ENCODE results near the gene ARHGEF25.
A peak's percentile ranks its signal among the peaks of the same experiment; 100 is the strongest.
"Not testable (repeated sequence)": the region's sequence is repeated elsewhere in the genome, so short reads cannot be mapped to it uniquely, and the experiment has no call there.

The ARHGEF25 gene

GRCh38 chr12:57585156-57585555 lies 26.1 kb upstream of the ARHGEF25 start:
- no peak for DNase-seq (ENCODE audit: low spot score)

DNA sequence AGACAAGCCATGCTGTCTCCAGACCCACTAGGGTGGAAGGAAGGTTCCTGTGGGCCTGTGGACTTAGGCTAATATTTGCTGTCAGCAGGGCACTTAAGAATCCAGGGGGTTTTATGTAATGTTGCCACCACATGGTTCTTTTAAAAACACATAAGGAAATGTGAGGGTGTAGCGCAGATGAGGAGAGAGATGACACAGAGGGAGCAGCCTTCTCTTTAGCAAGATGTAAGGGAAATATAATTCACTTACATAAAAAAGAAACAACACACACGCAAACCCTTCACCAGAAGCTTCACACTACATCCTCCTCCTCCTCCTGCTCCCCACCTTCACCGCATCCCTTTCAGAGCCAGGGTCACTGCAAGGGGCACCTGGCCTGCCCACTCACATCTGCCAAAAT lies 25.1 kb upstream of the ARHGEF25 start:
- DNase-seq (ENCODE audit: low spot score): no peak

DNA sequence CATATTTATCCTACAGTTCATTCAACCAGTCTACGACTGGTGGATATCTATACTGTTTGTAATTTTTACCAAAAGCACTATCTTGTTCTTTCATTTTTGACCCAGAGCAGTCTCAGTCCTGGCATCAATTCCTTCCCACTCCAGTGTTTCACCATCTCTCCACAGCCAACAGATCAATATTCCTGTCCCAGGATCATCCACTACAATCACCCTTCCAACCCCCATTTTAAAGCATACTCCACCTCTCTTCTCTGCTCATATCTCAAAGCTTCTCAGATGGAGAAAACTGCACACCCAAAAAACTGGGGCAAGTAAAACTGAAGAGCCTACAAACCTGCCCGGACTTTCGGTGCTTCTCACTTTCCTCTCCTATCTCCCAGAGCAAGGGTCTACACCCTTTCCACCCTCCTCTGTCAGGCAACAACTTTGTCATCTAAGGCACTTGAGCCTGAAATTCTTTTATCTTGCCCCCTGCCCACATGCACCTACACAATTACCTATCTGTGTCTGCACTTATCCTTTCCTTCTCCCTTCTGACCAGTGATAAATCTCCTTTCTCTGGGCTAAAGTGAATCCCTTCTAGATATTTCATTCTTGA lies 24.3 kb upstream of the ARHGEF25 start:
- DNase-seq (ENCODE audit: low spot score): no peak

DNA sequence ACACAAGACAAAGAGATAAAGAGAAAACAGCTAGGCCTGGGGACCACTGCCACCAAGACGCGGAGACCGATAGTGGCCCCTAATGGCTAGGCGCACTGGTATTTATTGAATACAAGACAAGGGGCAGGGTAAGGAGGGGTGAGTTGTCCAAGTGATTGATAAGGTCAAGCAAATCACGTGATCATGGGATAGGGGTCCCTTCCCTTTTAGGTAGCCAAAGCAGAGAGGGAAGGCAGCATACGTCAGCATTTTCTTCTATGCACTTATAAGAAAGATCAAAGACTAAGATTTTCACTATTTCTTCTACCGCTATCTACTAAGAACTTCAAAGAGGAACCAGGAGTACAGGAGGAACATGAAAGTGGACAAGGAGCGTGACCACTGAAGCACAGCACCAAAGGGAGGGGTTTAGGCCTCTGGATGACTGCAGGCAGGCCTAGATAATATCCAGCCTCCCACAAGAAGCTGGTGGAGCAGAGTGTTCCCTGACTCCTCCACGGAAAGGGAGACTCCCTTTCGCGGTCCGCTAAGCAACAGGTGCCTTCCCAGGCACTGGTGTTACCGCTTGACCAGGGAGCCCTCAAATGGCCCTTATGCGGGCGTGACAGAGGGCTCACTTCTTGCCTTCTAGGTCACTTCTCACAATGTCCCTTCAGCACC lies 22.2 kb upstream of the ARHGEF25 start:
- not testable (repeated sequence) for DNase-seq (ENCODE audit: low spot score)

- no peak for DNase-seq (ENCODE audit: low spot score)
Observed at GRCh38 chr12:57590479-57590863, 20.8 kb upstream of the ARHGEF25 start.

GRCh38 chr12:57590864-57591781 lies 20.1 kb upstream of the ARHGEF25 start, which contains the start of gene PIP4K2C:
Gene PIP4K2C (plus strand): TSS chr12:57591192. CDS start chr12:57591290, 98 bp downstream.
- peak; percentile 74 for DNase-seq (ENCODE audit: low spot score)

GRCh38 chr12:57591782-57592325 lies 19.4 kb upstream of the ARHGEF25 start:
- no peak for DNase-seq (ENCODE audit: low spot score)

DNA sequence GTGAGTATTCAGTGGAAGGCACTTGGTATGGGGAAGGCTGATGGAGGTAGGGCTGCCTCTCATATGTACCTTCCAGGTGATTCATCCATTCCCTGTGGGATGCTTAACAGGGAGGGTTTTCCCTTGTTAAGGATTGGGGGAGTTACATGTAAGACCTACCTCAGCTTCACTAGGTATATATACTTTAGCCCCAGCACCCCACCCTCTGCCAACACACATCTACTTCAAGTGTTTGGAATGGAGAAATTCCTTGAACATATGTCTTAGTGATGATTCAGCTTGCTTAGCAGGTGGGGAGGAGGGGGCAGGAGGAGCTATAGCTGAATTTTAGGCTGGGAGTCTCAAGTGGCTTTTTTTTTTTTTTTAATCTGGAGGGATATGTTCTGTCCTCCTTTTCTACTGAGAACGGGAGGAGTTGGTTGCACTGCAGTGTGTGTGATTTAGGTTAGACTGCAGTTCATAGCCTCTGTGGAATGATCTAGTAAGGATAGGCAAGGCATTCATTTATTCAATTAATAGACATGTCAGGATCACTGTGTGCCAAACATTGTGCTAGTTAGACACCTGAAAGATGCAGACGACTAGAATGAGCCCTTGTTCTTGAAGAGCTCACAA lies 18.6 kb upstream of the ARHGEF25 start:
- no peak for DNase-seq (ENCODE audit: low spot score)

- no peak for DNase-seq (ENCODE audit: low spot score)
Observed at GRCh38 chr12:57593187-57593586, 18.0 kb upstream of the ARHGEF25 start.

GRCh38 chr12:57600395-57600794 lies 10.8 kb upstream of the ARHGEF25 start:
- no peak for DNase-seq (ENCODE audit: low spot score)

DNA sequence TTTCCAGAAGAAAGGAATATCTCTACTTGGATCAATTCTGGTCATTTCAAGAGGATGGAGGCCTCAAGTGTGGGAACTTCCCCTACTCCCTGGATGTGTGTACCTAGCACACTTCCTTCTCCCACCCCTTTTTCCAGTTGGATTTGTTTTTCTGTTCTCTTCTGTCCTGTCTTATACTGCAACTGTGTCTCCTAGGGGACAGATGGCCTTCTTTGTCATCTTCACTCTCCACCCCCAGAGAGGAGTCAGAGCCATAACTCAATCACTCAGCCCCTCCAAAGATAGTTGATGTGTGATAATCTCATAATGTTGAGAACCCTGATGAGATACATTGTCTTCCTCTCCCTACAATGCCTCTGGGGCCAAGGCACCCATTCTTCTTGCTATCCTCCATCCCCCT lies 8.7 kb upstream of the ARHGEF25 start:
- DNase-seq (ENCODE audit: low spot score): no peak

- DNase-seq (ENCODE audit: low spot score): no peak
Observed at GRCh38 chr12:57603324-57603723, 7.9 kb upstream of the ARHGEF25 start.

- DNase-seq (ENCODE audit: low spot score): peak; percentile 45
Observed at GRCh38 chr12:57603815-57604453, 7.3 kb upstream of the ARHGEF25 start.

- DNase-seq (ENCODE audit: low spot score): peak; percentile 73
Observed at GRCh38 chr12:57604454-57604991, 6.7 kb upstream of the ARHGEF25 start, which contains the start of gene DTX3. Gene DTX3 (plus strand): TSS chr12:57604824. CDS start chr12:57606518, 1,694 bp downstream.

DNA sequence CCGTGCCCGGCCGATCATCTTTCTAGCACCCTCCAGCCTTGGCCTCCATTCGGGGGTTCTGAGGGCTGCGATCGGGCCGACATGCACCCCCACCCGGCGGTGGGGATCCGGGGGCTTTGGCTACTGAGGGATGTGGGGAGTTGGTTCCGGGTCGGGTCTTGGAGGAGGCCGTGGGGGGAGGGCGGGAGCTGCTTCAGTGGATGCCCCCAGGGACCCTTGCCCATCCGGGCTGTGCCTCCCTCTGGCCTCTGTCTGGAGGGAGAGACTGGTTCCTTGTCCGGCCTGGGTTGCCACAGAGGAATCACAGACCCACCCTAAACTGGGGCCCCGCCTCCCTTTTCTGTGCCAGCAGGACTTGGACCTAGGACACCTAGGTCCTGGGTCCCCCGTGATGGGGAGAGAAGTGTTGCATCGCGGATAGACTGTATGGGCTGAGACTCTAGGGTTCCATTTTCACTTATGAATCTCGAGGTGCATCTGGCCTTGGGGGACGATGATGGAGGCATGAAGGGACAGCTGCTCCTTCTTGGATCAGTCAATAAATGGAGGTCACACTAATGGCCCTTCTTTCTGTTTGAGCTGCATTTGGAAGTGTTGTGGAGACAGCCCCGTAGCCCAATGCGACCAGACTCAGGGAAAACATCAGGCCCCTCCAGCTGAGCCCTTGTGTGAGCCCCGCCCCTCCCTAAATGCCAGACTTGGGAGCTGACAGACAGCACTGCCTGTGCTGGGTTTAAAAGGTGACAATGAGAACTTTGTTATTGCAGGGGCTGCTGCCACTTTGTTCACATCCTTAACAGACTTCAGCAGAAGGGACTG lies 6.0 kb upstream of the ARHGEF25 start:
- DNase-seq (ENCODE audit: low spot score): peak; percentile 33

DNA sequence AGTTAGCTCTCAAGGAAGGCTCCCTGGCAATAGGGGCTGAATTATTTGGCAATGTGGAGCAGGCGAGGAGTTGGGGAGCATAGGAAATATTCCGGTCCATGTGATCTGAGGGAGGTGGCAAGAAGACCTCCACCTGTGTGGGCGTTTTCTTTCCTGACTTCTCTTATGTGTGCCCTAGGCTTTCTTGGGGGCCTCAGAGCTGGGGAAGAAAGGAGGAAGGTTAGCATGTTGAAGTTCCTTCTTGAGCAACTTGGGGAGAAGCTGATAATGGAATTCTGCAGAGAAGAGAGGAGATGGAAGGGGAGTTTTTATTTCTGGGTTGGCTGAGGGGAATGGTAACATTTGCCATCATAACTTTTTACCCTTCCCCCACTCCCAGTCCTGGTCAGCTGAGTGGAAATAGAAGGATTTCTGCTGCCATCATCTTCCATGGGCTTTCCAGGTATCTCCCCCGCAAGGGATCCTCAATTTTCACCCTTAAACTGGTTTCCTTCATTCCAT lies 5.4 kb upstream of the ARHGEF25 start:
- no peak for DNase-seq (ENCODE audit: low spot score)

DNA sequence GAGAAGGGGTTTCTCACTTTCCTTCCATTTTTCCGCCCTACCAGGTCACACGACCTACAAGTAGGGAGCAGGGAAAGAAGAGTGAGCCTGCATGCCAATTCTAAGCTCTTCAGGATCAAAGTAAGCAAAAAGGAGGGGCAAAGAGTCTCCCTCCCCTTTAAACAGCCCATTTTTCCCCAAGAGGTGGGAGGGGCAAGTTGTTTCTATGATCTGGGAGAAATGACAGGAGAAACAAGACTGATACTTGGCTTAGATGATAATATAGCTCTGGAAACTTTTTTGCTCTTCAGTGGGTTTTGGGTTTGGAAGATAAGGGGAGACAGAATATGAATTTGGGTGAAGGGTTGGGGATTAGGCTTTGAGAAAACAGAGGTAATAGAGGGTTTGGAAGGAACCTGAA lies 4.8 kb upstream of the ARHGEF25 start:
- no peak for DNase-seq (ENCODE audit: low spot score)

DNA sequence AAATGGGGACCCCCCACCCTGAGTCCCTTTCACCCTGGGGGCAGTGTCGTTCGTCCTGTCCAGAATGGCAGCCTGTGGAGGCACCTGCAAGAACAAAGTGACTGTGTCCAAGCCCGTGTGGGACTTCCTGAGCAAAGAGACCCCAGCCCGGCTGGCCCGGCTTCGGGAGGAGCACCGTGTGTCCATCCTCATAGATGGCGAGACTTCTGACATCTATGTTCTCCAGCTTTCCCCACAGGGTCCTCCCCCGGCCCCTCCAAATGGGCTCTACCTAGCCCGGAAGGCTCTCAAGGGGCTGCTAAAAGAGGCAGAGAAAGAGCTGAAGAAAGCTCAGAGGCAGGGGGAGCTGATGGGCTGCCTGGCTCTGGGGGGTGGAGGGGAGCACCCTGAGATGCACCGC lies 4.4 kb upstream of the ARHGEF25 start:
- no peak for DNase-seq (ENCODE audit: low spot score)

- DNase-seq (ENCODE audit: low spot score): no peak
Observed at GRCh38 chr12:57607958-57608663, 3.1 kb upstream of the ARHGEF25 start.

Measured in globus pallidus (tissue), 1 donor.